ENCODE results near the gene ARAP1.

ARAP1 gene

GRCh38 chr11:72679869-72680268 lies 72.3 kb downstream of the ARAP1 start:
- no peak for DNase-seq

GRCh38 chr11:72678524-72678923 lies 73.7 kb downstream of the ARAP1 start:
- DNase-seq = no peak

- no peak for DNase-seq
Observed at GRCh38 chr11:72676861-72677341, 75.3 kb downstream of the ARAP1 start.

- DNase-seq = no peak
Observed at GRCh38 chr11:72675221-72675620, 77.0 kb downstream of the ARAP1 start.

- DNase-seq = no peak
Observed at GRCh38 chr11:72673943-72674828, 78.0 kb downstream of the ARAP1 start, which contains the start of gene PDE2A. PDE2A (minus strand) TSS chr11:72674422; CDS start chr11:72674207, 215 bp downstream.

GRCh38 chr11:72673284-72673942 lies 78.8 kb downstream of the ARAP1 start:
- no peak for DNase-seq

- DNase-seq = no peak
Observed at GRCh38 chr11:72672597-72673238, 79.5 kb downstream of the ARAP1 start.

GRCh38 chr11:72671152-72672099 lies 80.8 kb downstream of the ARAP1 start:
- DNase-seq = no peak

- DNase-seq = no peak
Observed at GRCh38 chr11:72670041-72670440, 82.2 kb downstream of the ARAP1 start.

- no peak for DNase-seq
Observed at GRCh38 chr11:72669527-72669926, 82.7 kb downstream of the ARAP1 start.

GRCh38 chr11:72668629-72669347 lies 83.4 kb downstream of the ARAP1 start:
- no peak for DNase-seq

- DNase-seq = no peak
Observed at GRCh38 chr11:72665911-72666472, 86.2 kb downstream of the ARAP1 start.

- DNase-seq = no peak
Observed at GRCh38 chr11:72662036-72662435, 90.2 kb downstream of the ARAP1 start.

- no peak for DNase-seq
Observed at GRCh38 chr11:72661486-72661885, 90.7 kb downstream of the ARAP1 start.

GRCh38 chr11:72658989-72659640 lies 93.1 kb downstream of the ARAP1 start:
- no peak for DNase-seq

GRCh38 chr11:72657411-72658100 lies 94.7 kb downstream of the ARAP1 start:
- DNase-seq = no peak

- no peak for DNase-seq
Observed at GRCh38 chr11:72655896-72656464, 96.2 kb downstream of the ARAP1 start.

- DNase-seq = no peak
Observed at GRCh38 chr11:72655014-72655413, 97.2 kb downstream of the ARAP1 start.

- no peak for DNase-seq
Observed at GRCh38 chr11:72653649-72654048, 98.6 kb downstream of the ARAP1 start.

Measured in GOT3 (cell line).